HepG2 (cell line): ENCODE measurements around the gene SSH3. TPM values are rescaled to one million over a fixed set of nuclear protein-coding genes. Genes with fewer than 3 reads are reported as not detected.

ENCODE experiments used
- CBX5 ChIP-seq: sonication (generic); formaldehyde crosslinking; IDR thresholded peaks from 2 replicates; pipeline ENCODE4 v1.4.0; 2020; ENCODE audit warnings: missing genetic modification reagents, borderline replicate concordance
- ETV6 ChIP-seq: sonication (generic); formaldehyde crosslinking; conservative IDR thresholded peaks from 2 replicates; pipeline ENCODE4 v1.4.0; 2020; ENCODE audit warnings: missing genetic modification reagents
- KDM4B ChIP-seq: sonication (generic); formaldehyde crosslinking; IDR thresholded peaks from 2 replicates; pipeline ENCODE4 v1.4.0; 2020; ENCODE audit warnings: missing genetic modification reagents
- KDM6A ChIP-seq: IDR thresholded peaks from 2 replicates; pipeline ENCODE4 v1.6.1; 2016; ENCODE audit warnings: low read depth
- MEIS1 ChIP-seq: sonication (generic); formaldehyde crosslinking; IDR thresholded peaks from 2 replicates; pipeline ENCODE4 v1.9.0; 2021; ENCODE audit warnings: mild to moderate bottlenecking, missing genetic modification reagents, moderate library complexity, borderline replicate concordance
- MTA3 ChIP-seq: sonication (generic); formaldehyde crosslinking; IDR thresholded peaks from 2 replicates; pipeline ENCODE4 v1.4.0; 2020; ENCODE audit warnings: missing genetic modification reagents
- NCOA5 ChIP-seq: sonication (generic); formaldehyde crosslinking; IDR thresholded peaks from 2 replicates; pipeline ENCODE4 v1.4.0; 2020; ENCODE audit warnings: missing genetic modification reagents
- PITX1 ChIP-seq: sonication (generic); formaldehyde crosslinking; IDR thresholded peaks from 2 replicates; pipeline ENCODE4 v1.5.1; 2020; ENCODE audit warnings: mild to moderate bottlenecking, missing genetic modification reagents
- PRPF4 ChIP-seq: fragments of 200-400 bp; formaldehyde crosslinking; IDR thresholded peaks from 2 replicates; pipeline ENCODE4 v1.6.1; 2016; ENCODE audit warnings: low read length, low read depth; ENCODE audit not compliant: poor library complexity, severe bottlenecking
- RCOR2 ChIP-seq: IDR thresholded peaks from 2 replicates; pipeline ENCODE4 v1.6.1; 2016; ENCODE audit warnings: missing biosample characterization, missing genetic modification reagents
- SP4 ChIP-seq: sonication (generic); formaldehyde crosslinking; IDR thresholded peaks from 2 replicates; pipeline ENCODE4 v1.8.1; 2023; ENCODE audit warnings: mild to moderate bottlenecking, missing genetic modification reagents
- ZFP91 ChIP-seq: sonication (generic); formaldehyde crosslinking; IDR thresholded peaks from 2 replicates; pipeline ENCODE4 v1.9.0; 2022; ENCODE audit warnings: missing genetic modification reagents, mild to moderate bottlenecking, borderline replicate concordance
- ZNF549 ChIP-seq: sonication (generic); formaldehyde crosslinking; IDR thresholded peaks from 2 replicates; pipeline ENCODE4 v1.5.0; 2020; ENCODE audit warnings: missing genetic modification reagents
- ZNF646 ChIP-seq: sonication (generic); formaldehyde crosslinking; IDR thresholded peaks from 2 replicates; pipeline ENCODE4 v1.9.0; 2021; ENCODE audit warnings: mild to moderate bottlenecking, missing genetic modification reagents
- ZNF703 ChIP-seq: sonication (generic); formaldehyde crosslinking; IDR thresholded peaks from 2 replicates; pipeline ENCODE4 v1.5.1; 2020; ENCODE audit warnings: missing genetic modification reagents, mild to moderate bottlenecking, moderate library complexity, borderline replicate concordance
- polyA plus RNA-seq, 8 experiments: library from polyadenylated mRNA; depleted of rRNA in 3 of 8; stranded (reverse) in 7 of 8; unstranded in 1 of 8; fragments of >200 nt; fragmentation: Illumina TruSeq in 4 of 8; extraction: Trizol in 4 of 8; gene quantifications; 2 replicates each; pipeline versions ENCODE4 v1.2.1 to v1.2.3, GENCODE V29; 2011 to 2016; ENCODE audit warnings: low read depth in 4 of 8, missing spikeins in 1 of 8, mixed read lengths in 1 of 8; ENCODE audit not compliant: insufficient read depth in 1 of 8
- total RNA-seq, 5 experiments: library from RNA; depleted of rRNA; stranded (reverse); fragments of >200 nt; fragmentation: Illumina TruSeq; extraction: Trizol; gene quantifications; 2 replicates each; pipeline ENCODE4 v1.2.3, GENCODE V29; 2016; ENCODE audit warnings: low read depth in 1 of 5
- TF ChIP-seq, protein P1 (sequence below): sonication (generic); IDR thresholded peaks from 2 replicates; pipeline ENCODE4 v1.6.1; 2016; ENCODE audit warnings: low read depth, borderline replicate concordance
- TF ChIP-seq, protein P2 (sequence below): sonication (generic); formaldehyde crosslinking; IDR thresholded peaks from 2 replicates; pipeline ENCODE4 v1.5.0; 2020; ENCODE audit warnings: missing genetic modification reagents, mild to moderate bottlenecking, borderline replicate concordance

SSH3 gene
- total and polyA plus RNA-seq, 2 of the 13 experiments (the other 11 are each of a cell fraction or from before 2014, with no cell fraction given), result 12.4 to 18.8 TPM

DNA sequence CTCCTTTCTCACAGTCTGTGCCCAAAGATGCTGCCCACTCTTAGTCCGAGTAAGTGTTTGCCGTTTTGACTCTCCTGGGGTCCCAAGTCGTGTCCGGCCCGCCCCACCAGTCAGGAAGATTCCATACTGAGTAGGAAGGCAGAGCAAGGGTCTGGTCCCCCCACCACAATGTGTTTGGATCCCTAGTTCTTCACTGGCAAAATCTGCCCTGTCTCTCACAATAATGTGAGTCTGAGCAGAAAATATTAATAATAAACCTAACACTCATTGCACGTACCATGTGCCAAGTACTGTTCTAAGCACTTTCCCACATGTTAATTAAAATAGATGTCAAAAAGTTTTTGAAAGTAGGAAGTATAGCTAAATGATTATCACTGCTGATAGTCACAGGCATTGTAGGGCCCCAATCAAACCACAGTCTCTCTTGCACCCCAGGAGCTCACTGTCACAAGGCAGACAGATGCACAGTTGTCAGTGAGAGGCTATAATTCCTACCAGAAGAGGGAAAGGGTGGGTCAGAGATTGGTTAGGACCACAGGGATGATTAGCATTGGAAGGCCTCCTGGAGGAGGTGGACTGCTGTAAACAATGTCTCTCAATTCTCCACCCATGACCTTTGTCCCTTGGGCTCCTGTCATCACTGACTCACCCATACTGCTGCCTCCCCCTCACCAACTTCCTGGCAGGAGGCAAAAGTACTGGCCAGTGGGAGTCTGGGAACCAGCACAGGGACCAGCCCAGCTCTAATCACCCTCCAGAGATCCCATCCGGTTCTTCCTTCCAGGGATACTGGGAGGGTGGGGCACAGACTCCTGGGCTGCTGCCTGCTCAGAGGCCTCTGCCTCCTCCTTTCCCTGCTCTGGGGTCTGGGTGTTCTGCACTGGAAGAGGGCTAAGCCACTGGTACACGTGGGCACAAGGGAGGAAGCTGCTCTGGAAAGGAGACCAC is 51.0 kb downstream of the SSH3 start (continued):
- TF ChIP-seq KDM6A (CRISPR knock-in tag), result peak; percentile 54; the same call in 1 of the 2 replicates
- TF ChIP-seq ZNF646 (CRISPR knock-in tag), result no peak
- TF ChIP-seq NCOA5 (CRISPR knock-in tag), result no peak
- 0 out of 2 replicates have a peak, but pooled peaks have one; percentile 25 for TF ChIP-seq ZFP91 (CRISPR knock-in tag)
- TF ChIP-seq CBX5 (CRISPR knock-in tag), result no peak; the same call in 1 of the 2 replicates
- no peak for TF ChIP-seq ETV6
- TF ChIP-seq MTA3 (CRISPR knock-in tag), result no peak
- no peak for TF ChIP-seq ZNF703 (CRISPR knock-in tag)
- TF ChIP-seq MEIS1 (CRISPR knock-in tag), result no peak; the same call in 1 of the 2 replicates
- no peak for TF ChIP-seq PRPF4
- TF ChIP-seq, protein P1, sequence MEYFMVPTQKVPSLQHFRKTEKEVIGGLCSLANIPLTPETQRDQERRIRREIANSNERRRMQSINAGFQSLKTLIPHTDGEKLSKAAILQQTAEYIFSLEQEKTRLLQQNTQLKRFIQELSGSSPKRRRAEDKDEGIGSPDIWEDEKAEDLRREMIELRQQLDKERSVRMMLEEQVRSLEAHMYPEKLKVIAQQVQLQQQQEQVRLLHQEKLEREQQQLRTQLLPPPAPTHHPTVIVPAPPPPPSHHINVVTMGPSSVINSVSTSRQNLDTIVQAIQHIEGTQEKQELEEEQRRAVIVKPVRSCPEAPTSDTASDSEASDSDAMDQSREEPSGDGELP, result peak; percentile 48; the same call in 1 of the 2 replicates
- peak; percentile 41; the same call in 1 of the 2 replicates for TF ChIP-seq PITX1
- TF ChIP-seq RCOR2 (CRISPR knock-in tag), result no peak
- TF ChIP-seq SP4 (CRISPR knock-in tag), result peak; percentile 46
- no peak for TF ChIP-seq KDM4B (CRISPR knock-in tag)
- TF ChIP-seq, protein P2, sequence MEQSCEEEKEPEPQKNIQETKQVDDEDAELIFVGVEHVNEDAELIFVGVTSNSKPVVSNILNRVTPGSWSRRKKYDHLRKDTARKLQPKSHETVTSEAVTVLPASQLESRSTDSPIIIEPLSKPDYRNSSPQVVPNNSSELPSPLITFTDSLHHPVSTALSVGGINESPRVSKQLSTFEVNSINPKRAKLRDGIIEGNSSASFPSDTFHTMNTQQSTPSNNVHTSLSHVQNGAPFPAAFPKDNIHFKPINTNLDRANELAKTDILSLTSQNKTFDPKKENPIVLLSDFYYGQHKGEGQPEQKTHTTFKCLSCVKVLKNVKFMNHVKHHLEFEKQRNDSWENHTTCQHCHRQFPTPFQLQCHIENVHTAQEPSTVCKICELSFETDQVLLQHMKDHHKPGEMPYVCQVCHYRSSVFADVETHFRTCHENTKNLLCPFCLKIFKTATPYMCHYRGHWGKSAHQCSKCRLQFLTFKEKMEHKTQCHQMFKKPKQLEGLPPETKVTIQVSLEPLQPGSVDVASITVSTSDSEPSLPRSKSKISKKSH (CRISPR knock-in tag), result no peak
- no peak for TF ChIP-seq ZNF549 (CRISPR knock-in tag)
